Neuronal stem cell (in vitro differentiated cells): ENCODE measurements around the gene COL5A3.

Experiments
- DNase-seq: peaks from one replicate; pipeline ENCODE4 v3.0.0-alpha.2; 2013; ENCODE audit warnings: low spot score
- H2AFZ ChIP-seq: one replicate; pipeline ENCODE4 v1.6.1; 2013; ENCODE audit warnings: mild to moderate bottlenecking, low read length, inconsistent platforms
- H2AK5ac ChIP-seq: 2 replicates; pipeline ENCODE4 v1.6.1; 2013; ENCODE audit warnings: low read depth, mild to moderate bottlenecking, inconsistent platforms, low read length, moderate library complexity, mixed read lengths
- H2BK120ac ChIP-seq: 2 replicates; pipeline ENCODE4 v1.6.1; 2013; ENCODE audit warnings: low read depth, mild to moderate bottlenecking, inconsistent platforms, low read length, moderate library complexity, mixed read lengths
- H2BK12ac ChIP-seq: one replicate; pipeline ENCODE4 v1.6.1; 2013; ENCODE audit warnings: low read length, inconsistent platforms
- H2BK15ac ChIP-seq: 2 replicates; pipeline ENCODE4 v1.6.1; 2013; ENCODE audit warnings: mild to moderate bottlenecking, low read length, inconsistent platforms, mixed read lengths
- H2BK5ac ChIP-seq: one replicate; pipeline ENCODE4 v1.6.1; 2013; ENCODE audit warnings: inconsistent platforms, mild to moderate bottlenecking, low read length, moderate library complexity
- H3K14ac ChIP-seq: one replicate; pipeline ENCODE4 v1.6.1; 2013; ENCODE audit warnings: low read length, inconsistent platforms
- H3K18ac ChIP-seq: 2 replicates; pipeline ENCODE4 v1.6.1; 2013; ENCODE audit warnings: low read length, inconsistent platforms
- H3K23ac ChIP-seq: 2 replicates; pipeline ENCODE4 v1.6.1; 2013; ENCODE audit warnings: low read depth, mild to moderate bottlenecking, mixed read lengths, low read length, inconsistent platforms; ENCODE audit not compliant: poor library complexity
- H3K27ac ChIP-seq: replicated peaks from 3 replicates; pipeline ENCODE4 v1.5.1; 2013; ENCODE audit warnings: low read length, inconsistent platforms
- H3K27me3 ChIP-seq, 3 experiments: 2 replicates each; pipeline ENCODE4 v1.6.1; 2013; ENCODE audit warnings: low read length in 3 of 3, mild to moderate bottlenecking in 2 of 3, inconsistent platforms in 1 of 3, low read depth in 1 of 3, mixed read lengths in 1 of 3, moderate library complexity in 1 of 3; ENCODE audit not compliant: control insufficient read depth in 3 of 3, insufficient read depth in 3 of 3
- H3K36me3 ChIP-seq, 2 donors: replicated peaks in 1 of 2; 2 replicates each; pipeline ENCODE4 v1.6.1; 2013; ENCODE audit warnings: low read length in 2 of 2; ENCODE audit not compliant: control insufficient read depth in 2 of 2, insufficient read depth in 2 of 2
- H3K4ac ChIP-seq: 2 replicates; pipeline ENCODE4 v1.6.1; 2013; ENCODE audit warnings: inconsistent platforms, mild to moderate bottlenecking, low read length, moderate library complexity
- H3K4me1 ChIP-seq, 2 donors: 1 replicate in 1 of 2; 2 replicates in 1 of 2; pipeline ENCODE4 v1.6.1; 2013; ENCODE audit warnings: low read length in 2 of 2, low read depth in 1 of 2; ENCODE audit not compliant: control insufficient read depth in 2 of 2, insufficient read depth in 1 of 2
- H3K4me2 ChIP-seq: one replicate; pipeline ENCODE4 v1.6.1; 2013; ENCODE audit warnings: mild to moderate bottlenecking, low read length, inconsistent platforms; ENCODE audit not compliant: insufficient read depth, poor library complexity, severe bottlenecking
- H3K4me3 ChIP-seq, 2 donors: 2 replicates each; pipeline ENCODE4 v1.5.1; 2013; ENCODE audit warnings: low read length in 2 of 2, mild to moderate bottlenecking in 2 of 2, inconsistent platforms in 1 of 2, moderate library complexity in 1 of 2
- H3K79me1 ChIP-seq: one replicate; pipeline ENCODE4 v1.6.1; 2013; ENCODE audit warnings: low read depth, mild to moderate bottlenecking, inconsistent platforms, low read length, moderate library complexity
- H3K9ac ChIP-seq: one replicate; pipeline ENCODE4 v1.6.1; 2013; ENCODE audit warnings: mild to moderate bottlenecking, low read depth, low read length, inconsistent platforms; ENCODE audit not compliant: poor library complexity
- H3K9me3 ChIP-seq, 2 donors: replicated peaks in 1 of 2; 2 replicates each; pipeline versions ENCODE3 to v1.6.1; 2013; ENCODE audit warnings: low read length in 2 of 2, mild to moderate bottlenecking in 2 of 2, inconsistent platforms in 1 of 2, low read depth in 1 of 2, mixed read lengths in 1 of 2, moderate library complexity in 1 of 2; ENCODE audit not compliant: control insufficient read depth in 2 of 2, insufficient read depth in 1 of 2
- H4K8ac ChIP-seq: one replicate; pipeline ENCODE4 v1.6.1; 2013; ENCODE audit warnings: low read depth, mild to moderate bottlenecking, inconsistent platforms, low read length, moderate library complexity
- H4K91ac ChIP-seq: one replicate; pipeline ENCODE4 v1.6.1; 2013; ENCODE audit warnings: low read length, low read depth, mild to moderate bottlenecking, inconsistent platforms; ENCODE audit not compliant: poor library complexity
- WGBS, 2 donors: extraction: QIAGEN DNeasy Blood & Tissue Kit; methylation state at CpG; one replicate each; pipeline ENCODE4 v1.1.7; 2013; ENCODE audit warnings: missing lambda C conversion rate in 2 of 2, mixed read lengths in 1 of 2; ENCODE audit not compliant: insufficient read length in 2 of 2, insufficient replicate concordance in 1 of 2; ENCODE audit errors: extremely low coverage in 2 of 2; 5-methylcytosine and 5-hydroxymethylcytosine counted together

Gene COL5A3

DNA sequence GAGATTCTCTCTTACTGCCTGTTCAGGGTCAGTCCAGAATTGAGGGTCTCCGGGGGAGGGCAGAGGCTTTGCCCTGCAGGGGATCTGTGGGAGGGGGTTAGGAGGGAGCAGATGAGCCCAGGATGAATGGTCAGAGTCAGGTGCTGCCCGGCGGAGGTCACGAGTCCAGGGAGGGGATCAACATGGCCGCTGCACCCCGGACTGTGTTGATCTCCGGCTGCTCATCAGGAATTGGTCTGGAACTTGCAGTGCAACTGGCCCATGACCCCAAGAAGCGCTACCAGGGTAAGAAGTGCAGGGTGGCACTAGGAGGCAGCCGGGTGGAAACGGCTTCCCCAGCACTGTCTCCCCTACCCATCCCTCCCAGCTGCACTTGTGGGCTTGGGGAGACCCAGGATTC, 3.0 kb upstream of the COL5A3 start, which contains the start of gene RDH8:
RDH8 (plus strand) TSS at position 168 of the 400 bp plus-strand sequence; CDS start at position 183, 15 bp downstream.
- no peak within 1 kb of the TSS for H3K14ac ChIP-seq
- H3K9me3 ChIP-seq = peaks cover 0 to 3% of the 10 kb centered on the region in 2 donors
- H3K27ac ChIP-seq = no peak within 1 kb of the TSS
- peaks cover 11 to 13% of the 10 kb centered on the region in 2 donors for H3K4me1 ChIP-seq
- H3K4me2 ChIP-seq = no peak within 1 kb of the TSS
- no peak within 1 kb of the TSS for H2AFZ ChIP-seq
- peaks cover 9 to 59% (median 27%) of the 10 kb centered on the region in 3 experiments for H3K27me3 ChIP-seq
- no peak within 1 kb of the TSS for H2BK12ac ChIP-seq
- H2AK5ac ChIP-seq = no peak within 1 kb of the TSS
- no peak within 1 kb of the TSS for H3K9ac ChIP-seq
- no peak within 1 kb of the TSS for H4K8ac ChIP-seq
- H2BK5ac ChIP-seq = no peak within 1 kb of the TSS
- H2BK15ac ChIP-seq = no peak within 1 kb of the TSS
- no peak within 1 kb of the TSS for H2BK120ac ChIP-seq
- H3K79me1 ChIP-seq = no peaks in the 10 kb centered on the region
- DNase-seq = no peak
- H3K36me3 ChIP-seq = no peaks in the 10 kb centered on the region
- WGBS, 2 donors = no CpG with 5 or more reads among the region's 10 CpGs
- no peak within 1 kb of the TSS for H3K18ac ChIP-seq
- no peak within 1 kb of the TSS for H3K4me3 ChIP-seq
- H4K91ac ChIP-seq = no peak within 1 kb of the TSS
- H3K4ac ChIP-seq = no peak within 1 kb of the TSS
- H3K23ac ChIP-seq = no peak within 1 kb of the TSS

DNA sequence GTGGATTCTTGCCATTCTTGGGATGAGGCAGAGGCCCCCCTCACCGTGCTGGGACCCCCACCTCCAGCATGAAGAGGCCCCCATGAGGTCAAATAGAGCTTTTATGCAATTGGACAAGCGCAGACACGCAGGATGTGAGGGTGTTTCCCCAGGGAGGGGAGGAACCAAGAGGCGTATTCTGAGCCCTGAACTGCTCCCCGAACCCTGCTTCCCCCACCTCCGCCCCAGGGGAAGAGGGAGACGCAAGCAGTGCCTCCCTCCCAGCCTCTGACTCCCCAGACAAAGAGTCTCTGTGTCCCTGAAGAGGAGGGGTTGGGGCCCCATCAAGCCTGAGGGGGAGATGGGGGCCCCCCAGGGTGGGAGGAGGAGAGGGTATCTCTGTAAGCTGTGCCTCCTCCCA, 1.7 kb upstream of the COL5A3 start:
- Histone ChIP-seq H2AFZ (no peak overlapping the region), H3K4ac (no peak overlapping the region)
- no CpG with 5 or more reads among the region's 7 CpGs for WGBS, 2 donors

GRCh38 chr19:10010939-10011338, 635 bp upstream of the COL5A3 start:
- H3K79me1 ChIP-seq = no peaks in the 10 kb centered on the region
- no peak overlapping the region for H2BK5ac ChIP-seq
- no peak overlapping the region for H3K14ac ChIP-seq
- H3K27me3 ChIP-seq = peaks cover 9 to 62% (median 27%) of the 10 kb centered on the region in 3 experiments
- WGBS, 2 donors = no CpG with 5 or more reads among the region's 9 CpGs
- no peak overlapping the region for H4K91ac ChIP-seq
- peaks cover 0 to 3% of the 10 kb centered on the region in 2 donors for H3K9me3 ChIP-seq
- H3K4me2 ChIP-seq = no peak overlapping the region
- H2BK15ac ChIP-seq = no peak overlapping the region
- no peak overlapping the region for H3K23ac ChIP-seq
- no peak overlapping the region for H2BK12ac ChIP-seq
- H4K8ac ChIP-seq = no peak overlapping the region
- H3K4ac ChIP-seq = no peak overlapping the region
- H3K4me3 ChIP-seq = no peak overlapping the region
- peaks cover 13 to 17% of the 10 kb centered on the region in 2 donors for H3K4me1 ChIP-seq
- H3K36me3 ChIP-seq = no peaks in the 10 kb centered on the region
- DNase-seq = no peak
- H2AK5ac ChIP-seq = no peak overlapping the region
- H2AFZ ChIP-seq = no peak overlapping the region
- H3K27ac ChIP-seq = no peak overlapping the region
- no peak overlapping the region for H2BK120ac ChIP-seq
- no peak overlapping the region for H3K9ac ChIP-seq
- no peak overlapping the region for H3K18ac ChIP-seq

More for the DNA sequence above, 1.7 kb upstream of the COL5A3 start:
- Histone ChIP-seq H3K4me2 (no peak overlapping the region), H3K4me1 (peaks cover 13 to 17% of the 10 kb centered on the region in 2 donors), H3K9ac (no peak overlapping the region), H3K23ac (no peak overlapping the region), H2BK15ac (no peak overlapping the region), H3K79me1 (no peaks in the 10 kb centered on the region), H2BK12ac (no peak overlapping the region), H3K9me3 (peaks cover 0 to 3% of the 10 kb centered on the region in 2 donors), H3K27ac (no peak overlapping the region), H3K27me3 (peaks cover 9 to 62% (median 27%) of the 10 kb centered on the region in 3 experiments), H2AK5ac (no peak overlapping the region), H3K4me3 (no peak overlapping the region), H3K36me3 (no peaks in the 10 kb centered on the region), H2BK120ac (no peak overlapping the region), H3K14ac (peak overlapping the region; percentile 56), H4K8ac (no peak overlapping the region), H2BK5ac (no peak overlapping the region), H4K91ac (no peak overlapping the region), H3K18ac (peak overlapping the region; percentile 27)
- no peak for DNase-seq

GRCh38 chr19:10009714-10010224, 535 bp downstream of the COL5A3 start:
- Histone ChIP-seq H3K14ac (peak overlapping the region; percentile 25), H4K8ac (no peak overlapping the region), H3K79me1 (no peaks in the 10 kb centered on the region), H3K23ac (peak overlapping the region; percentile 66), H2AK5ac (no peak overlapping the region), H3K9me3 (peaks cover 0 to 3% of the 10 kb centered on the region in 2 donors), H3K9ac (peak overlapping the region; percentile 24), H2BK12ac (no peak overlapping the region), H3K27me3 (peaks cover 9 to 59% (median 27%) of the 10 kb centered on the region in 3 experiments), H3K27ac (no peak overlapping the region), H3K18ac (peak overlapping the region; percentile 65), H2BK120ac (no peak overlapping the region), H3K4ac (no peak overlapping the region), H2BK15ac (no peak overlapping the region), H2BK5ac (no peak overlapping the region), H3K4me2 (no peak overlapping the region), H3K4me3 (no peak overlapping the region), H4K91ac (no peak overlapping the region), H2AFZ (no peak overlapping the region), H3K36me3 (no peaks in the 10 kb centered on the region), H3K4me1 (peaks cover 13 to 17% of the 10 kb centered on the region in 2 donors)
- WGBS, 2 donors = no CpG with 5 or more reads among the region's 22 CpGs
- no peak for DNase-seq
